ELF-1 (cell line): ENCODE results near the gene TBC1D1.
"Not testable (repeated sequence)": the region's sequence is repeated elsewhere in the genome, so short reads cannot be mapped to it uniquely, and the experiment has no call there.

Experiments
- DNase-seq: peaks from one replicate; pipeline ENCODE4 v3.0.0-alpha.2; 2016; ENCODE audit warnings: low read depth, low spot score

Gene TBC1D1

GRCh38 chr4:38013461-38014366 lies 122.8 kb downstream of the TBC1D1 start:
- no peak for DNase-seq

GRCh38 chr4:38014421-38014852 lies 123.6 kb downstream of the TBC1D1 start:
- peak; percentile 54 for DNase-seq

GRCh38 chr4:38015886-38016515 lies 125.1 kb downstream of the TBC1D1 start:
- DNase-seq, result no peak

GRCh38 chr4:38016698-38017097 lies 125.8 kb downstream of the TBC1D1 start:
- DNase-seq, result no peak

GRCh38 chr4:38017609-38018008 lies 126.7 kb downstream of the TBC1D1 start:
- no peak for DNase-seq

GRCh38 chr4:38020386-38020785 lies 129.5 kb downstream of the TBC1D1 start:
- DNase-seq, result no peak

- DNase-seq, result not testable (repeated sequence)
Observed at GRCh38 chr4:38020961-38021360, 130.1 kb downstream of the TBC1D1 start.

- no peak for DNase-seq
Observed at GRCh38 chr4:38021751-38022150, 130.9 kb downstream of the TBC1D1 start.

- DNase-seq, result no peak
Observed at GRCh38 chr4:38023347-38024205, 132.7 kb downstream of the TBC1D1 start.

GRCh38 chr4:38024206-38024509 lies 133.3 kb downstream of the TBC1D1 start:
- no peak for DNase-seq

GRCh38 chr4:38025665-38026064 lies 134.8 kb downstream of the TBC1D1 start:
- no peak for DNase-seq

- DNase-seq, result no peak
Observed at GRCh38 chr4:38026158-38026740, 135.4 kb downstream of the TBC1D1 start.

GRCh38 chr4:38030023-38030422 lies 139.1 kb downstream of the TBC1D1 start:
- DNase-seq, result no peak

- DNase-seq, result no peak
Observed at GRCh38 chr4:38034986-38035882, 144.3 kb downstream of the TBC1D1 start.

GRCh38 chr4:38036548-38036947 lies 145.7 kb downstream of the TBC1D1 start:
- no peak for DNase-seq

- no peak for DNase-seq
Observed at GRCh38 chr4:38037612-38038011, 146.7 kb downstream of the TBC1D1 start.

- DNase-seq, result no peak
Observed at GRCh38 chr4:38040619-38041018, 149.7 kb downstream of the TBC1D1 start.

- no peak for DNase-seq
Observed at GRCh38 chr4:38044060-38044459, 153.2 kb downstream of the TBC1D1 start.

- no peak for DNase-seq
Observed at GRCh38 chr4:38045289-38045988, 154.6 kb downstream of the TBC1D1 start.
